AG09319 (cell line): Measurements from ENCODE around the gene ADAD2.

Source experiments
- DNase-seq: peaks from one replicate; pipeline ENCODE4 v3.0.0-alpha.2; 2010; ENCODE audit warnings: low read depth; ENCODE audit errors: extremely low read depth
- TF ChIP-seq, protein P1 (sequence below): IDR thresholded peaks from 2 replicates; pipeline ENCODE4 v1.5.1; 2011; ENCODE audit warnings: low read depth, mild to moderate bottlenecking, inconsistent platforms, low read length, moderate library complexity

ADAD2 gene

DNA sequence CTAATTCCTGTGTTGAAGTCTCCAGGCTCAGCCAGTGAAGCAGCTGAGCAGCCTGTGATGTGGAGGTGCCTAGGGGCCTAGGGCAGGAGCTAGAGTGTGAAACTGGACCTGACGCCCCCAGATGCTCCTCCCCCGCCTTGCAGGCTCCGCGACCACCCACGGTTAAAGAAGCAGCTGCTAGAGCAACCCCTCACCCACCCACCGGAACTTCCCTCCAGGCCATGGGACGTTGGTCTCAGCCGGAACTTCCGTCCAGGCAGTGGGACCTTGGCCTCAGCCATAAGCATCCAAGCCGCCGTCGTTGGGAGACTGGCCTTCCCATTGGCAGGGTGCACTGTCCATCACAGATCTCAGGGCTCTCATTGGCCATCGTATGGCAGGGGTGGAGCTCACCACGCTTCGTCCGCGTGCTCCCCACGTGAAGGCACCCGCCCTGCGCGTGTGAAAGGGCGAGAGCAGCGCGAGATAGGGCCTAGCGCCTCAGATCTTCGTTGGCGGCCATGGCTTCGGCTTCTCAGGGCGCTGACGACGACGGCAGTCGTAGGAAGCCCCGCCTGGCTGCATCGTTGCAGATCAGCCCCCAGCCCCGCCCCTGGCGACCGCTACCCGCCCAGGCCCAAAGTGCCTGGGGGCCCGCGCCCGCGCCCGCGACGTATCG is at the start of gene ADAD2:
TSS of gene ADAD2 (plus strand) at position 427 of the 658 bp plus-strand sequence. CDS start at position 501, 74 bp downstream.
- TF ChIP-seq, protein P1, sequence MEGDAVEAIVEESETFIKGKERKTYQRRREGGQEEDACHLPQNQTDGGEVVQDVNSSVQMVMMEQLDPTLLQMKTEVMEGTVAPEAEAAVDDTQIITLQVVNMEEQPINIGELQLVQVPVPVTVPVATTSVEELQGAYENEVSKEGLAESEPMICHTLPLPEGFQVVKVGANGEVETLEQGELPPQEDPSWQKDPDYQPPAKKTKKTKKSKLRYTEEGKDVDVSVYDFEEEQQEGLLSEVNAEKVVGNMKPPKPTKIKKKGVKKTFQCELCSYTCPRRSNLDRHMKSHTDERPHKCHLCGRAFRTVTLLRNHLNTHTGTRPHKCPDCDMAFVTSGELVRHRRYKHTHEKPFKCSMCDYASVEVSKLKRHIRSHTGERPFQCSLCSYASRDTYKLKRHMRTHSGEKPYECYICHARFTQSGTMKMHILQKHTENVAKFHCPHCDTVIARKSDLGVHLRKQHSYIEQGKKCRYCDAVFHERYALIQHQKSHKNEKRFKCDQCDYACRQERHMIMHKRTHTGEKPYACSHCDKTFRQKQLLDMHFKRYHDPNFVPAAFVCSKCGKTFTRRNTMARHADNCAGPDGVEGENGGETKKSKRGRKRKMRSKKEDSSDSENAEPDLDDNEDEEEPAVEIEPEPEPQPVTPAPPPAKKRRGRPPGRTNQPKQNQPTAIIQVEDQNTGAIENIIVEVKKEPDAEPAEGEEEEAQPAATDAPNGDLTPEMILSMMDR, result no peak
- no peak for DNase-seq

DNA sequence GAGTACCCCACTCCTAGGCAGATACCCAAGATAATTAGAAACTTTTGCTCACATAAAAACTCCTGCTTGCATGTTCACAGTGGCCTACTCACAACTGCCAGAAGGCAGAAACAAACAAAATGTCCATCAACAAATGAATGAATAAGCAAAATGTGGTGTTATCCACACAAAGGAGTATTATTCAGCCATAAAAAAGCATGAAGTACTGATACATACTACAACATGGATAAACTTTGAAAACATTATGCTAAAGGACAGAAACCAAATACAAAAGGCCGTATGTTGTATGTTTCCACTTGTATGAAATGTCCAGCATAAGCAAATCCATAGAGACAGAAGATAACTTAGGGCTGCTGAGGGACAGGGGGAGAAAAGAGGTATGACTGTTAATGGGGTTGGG is 47.9 kb upstream of the ADAD2 start:
- DNase-seq, result no peak
- TF ChIP-seq, protein P1, result no peak

DNA sequence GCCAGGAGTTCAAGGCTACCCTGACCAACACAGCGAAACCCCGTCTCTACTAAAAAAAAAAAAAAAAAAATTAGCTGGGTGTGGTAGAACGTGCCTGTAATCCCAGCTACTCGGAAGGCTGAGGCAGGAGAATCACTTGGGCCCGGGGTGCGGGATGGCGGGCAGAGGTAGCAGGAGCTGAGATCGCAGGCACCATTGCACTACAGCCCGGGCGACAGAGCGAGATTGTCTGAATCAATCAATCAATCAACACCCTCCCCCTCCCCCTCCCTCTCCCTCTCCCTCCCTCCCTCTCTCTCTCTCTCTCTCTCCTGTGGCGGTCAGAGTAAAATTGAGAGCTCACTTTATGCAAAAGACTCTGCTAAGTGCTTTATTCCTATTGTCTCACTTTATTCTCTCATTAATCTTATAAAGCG is 47.2 kb upstream of the ADAD2 start:
- TF ChIP-seq, protein P1, result no peak
- DNase-seq, result no peak

DNA sequence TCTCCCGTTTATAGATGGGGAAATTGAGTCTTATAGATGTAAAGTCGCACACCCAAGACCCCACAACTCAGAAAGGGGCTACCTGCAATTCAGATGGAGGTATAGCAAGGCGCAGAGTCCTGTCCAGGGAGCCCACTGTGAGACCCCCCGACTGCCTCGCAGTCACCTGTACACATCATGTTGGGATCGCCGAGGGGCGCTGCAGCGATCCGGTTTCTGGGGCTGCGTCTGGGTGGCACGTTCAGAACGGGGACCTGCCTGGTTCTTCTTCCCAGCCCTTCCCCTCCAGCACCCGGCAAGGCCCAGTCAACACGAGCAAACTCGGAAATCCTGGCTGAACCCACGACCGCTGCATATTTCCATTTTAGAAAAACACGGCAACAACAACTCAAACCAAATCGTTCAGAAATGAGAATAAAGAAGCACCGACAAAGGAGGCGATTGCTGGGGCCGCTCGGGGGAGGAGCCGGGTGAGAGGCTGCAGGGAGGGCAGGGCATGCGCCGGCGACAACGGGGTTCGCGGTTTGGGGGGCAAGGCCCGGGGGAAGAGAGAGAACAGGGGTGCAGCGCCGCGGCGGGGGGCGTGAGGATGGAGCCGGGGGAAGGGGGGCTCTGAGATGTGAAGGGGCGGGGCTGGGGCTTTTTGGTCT is 46.6 kb upstream of the ADAD2 start:
- TF ChIP-seq, protein P1, result peak; percentile 12
- no peak for DNase-seq

DNA sequence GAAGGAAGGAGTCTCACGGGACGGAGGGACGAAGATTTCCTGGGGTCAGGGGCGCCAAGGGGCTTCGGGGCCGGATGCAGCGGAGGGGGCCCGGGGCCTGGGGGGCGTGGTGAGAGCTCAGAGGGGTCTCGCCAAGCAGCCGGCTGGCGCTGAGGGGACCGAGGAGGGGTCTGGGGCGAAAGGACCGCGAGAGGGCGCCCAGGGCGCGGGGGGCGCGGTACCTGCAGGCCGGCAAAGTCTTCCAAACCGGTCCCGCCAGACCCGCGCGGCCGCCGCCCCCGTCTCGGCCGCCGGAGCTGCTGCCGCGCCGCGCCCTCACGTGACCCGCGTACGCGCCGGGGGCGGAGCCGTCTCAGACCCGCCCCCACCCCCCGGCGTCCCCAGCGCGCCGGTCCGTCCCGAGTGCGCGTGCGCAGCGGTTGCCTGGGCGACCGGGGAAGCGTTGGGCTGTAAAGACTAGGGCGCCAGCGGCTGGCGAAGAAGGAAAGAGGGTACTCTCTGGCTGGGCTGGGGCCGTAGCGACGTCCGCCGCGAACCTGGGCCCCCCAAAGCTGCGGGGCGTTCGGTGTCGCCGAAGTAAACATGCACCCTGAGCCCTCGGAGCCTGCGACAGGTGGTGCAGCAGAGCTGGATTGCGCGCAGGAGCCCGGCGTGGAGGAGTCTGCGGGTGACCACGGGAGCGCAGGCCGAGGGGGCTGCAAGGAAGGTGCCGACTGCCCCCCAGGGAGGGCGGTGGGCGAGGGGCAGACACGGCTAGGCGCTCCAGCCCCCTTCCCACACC is 45.9 kb upstream of the ADAD2 start, which contains the start of the genes DNAAF1 and HSDL1:
TSS of gene DNAAF1 (plus strand) at position 450 of the 781 bp plus-strand sequence. CDS start at position 583, 133 bp downstream.
TSS of gene HSDL1 (minus strand) at position 319 of the 781 bp plus-strand sequence. CDS start 13,856 bp downstream, outside the sequence.
- DNase-seq, result peak; percentile 45

DNA sequence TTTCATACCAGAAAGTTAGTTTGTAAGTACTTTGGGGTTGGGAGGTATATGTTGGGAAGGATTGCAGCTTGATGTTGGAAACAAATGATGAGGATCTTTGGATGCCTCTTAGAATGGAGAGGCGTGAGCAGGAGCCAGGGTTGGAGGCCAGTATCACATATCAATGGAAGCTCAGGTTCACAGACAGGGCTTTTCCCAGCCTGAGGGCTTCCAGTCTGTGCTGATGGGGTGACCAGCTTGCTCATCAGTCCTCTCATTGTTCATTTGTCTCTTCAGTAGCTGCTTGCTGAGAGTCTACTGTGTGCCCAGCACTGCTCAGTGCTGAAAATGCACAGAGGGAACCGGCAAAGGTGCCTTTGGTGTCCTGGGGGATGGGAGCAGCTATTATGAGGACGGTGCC is 40.0 kb upstream of the ADAD2 start:
- TF ChIP-seq, protein P1, result no peak
- no peak for DNase-seq

More for the DNA sequence above, 45.9 kb upstream of the ADAD2 start, which contains the start of the genes DNAAF1 and HSDL1:
- TF ChIP-seq, protein P1, result no peak; the same call in 1 of the 2 replicates
